GM23248 (cell line): Measurements from ENCODE around the gene PLD1.

Experiments used
- EZH2 ChIP-seq: fragments of 200-600 bp; sonication (generic); IDR thresholded peaks from 2 replicates; pipeline ENCODE4 v1.6.1; 2018; ENCODE audit warnings: antibody characterized with exemption, mild to moderate bottlenecking; ENCODE audit not compliant: insufficient read depth, poor library complexity, severe bottlenecking
- EZH2phosphoT487 ChIP-seq: fragments of 200-600 bp; sonication (generic); IDR thresholded peaks from 2 replicates; pipeline ENCODE4 v1.6.1; 2018; ENCODE audit warnings: antibody characterized with exemption, moderate library complexity, mild to moderate bottlenecking, low read depth; ENCODE audit not compliant: insufficient read depth

DNA sequence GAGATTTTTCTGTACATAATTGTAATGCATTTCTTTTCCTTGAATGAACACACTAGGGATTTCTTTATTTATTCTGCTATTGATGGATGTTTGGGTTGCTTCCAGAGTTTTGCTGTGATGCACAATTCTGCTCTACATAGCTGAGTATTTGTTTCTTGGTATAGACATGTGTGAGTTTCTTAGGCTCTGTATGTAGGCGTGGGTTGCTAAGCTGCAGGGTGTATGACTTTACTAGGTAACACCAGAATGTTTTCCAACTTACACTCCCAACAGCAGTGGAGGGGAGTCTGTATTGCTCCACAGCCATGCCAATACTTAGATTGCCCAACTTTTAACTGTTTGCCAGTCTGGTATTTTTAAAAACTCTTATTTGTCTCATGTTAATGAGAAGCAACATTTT lies 194.6 kb downstream of the PLD1 start:
- TF ChIP-seq EZH2 (no peak), EZH2phosphoT487 (no peak)
